Ovary (tissue), 3 donors: ENCODE results near the gene GCHFR.

Source experiments
- CTCF ChIP-seq, 3 donors: fragments of 450-650 bp in 2 of 3; fragments of 200-600 bp in 1 of 3; IDR thresholded peaks; one replicate each; pipeline versions ENCODE4 v1.5.1 to v1.8.0; 2016 to 2022; ENCODE audit warnings: antibody characterized with exemption in 3 of 3, mild to moderate bottlenecking in 1 of 3
- POLR2A ChIP-seq: fragments of 450-650 bp; IDR thresholded peaks from one replicate; pipeline ENCODE4 v1.6.1; 2017; ENCODE audit warnings: antibody characterized with exemption, mild to moderate bottlenecking, moderate library complexity
- donor health status: DM: no; HTN: no; CAD: no.

GRCh38 chr15:40803076-40803475, 39.2 kb downstream of the GCHFR start:
- TF ChIP-seq CTCF (IDR thresholded peaks at IDR 0.05) (no peak), POLR2A (no peak)
